Measurements from ENCODE around the gene PGM5. TPM values are rescaled to one million over a fixed set of nuclear protein-coding genes. Genes with fewer than 3 reads are reported as not detected.

Gene PGM5
- total and polyA plus RNA-seq, 3 donors from 2014 or later = 9.3 to 19.4 (median 10.4) TPM

GRCh38 chr9:68558545-68558944 is 202.1 kb downstream of the PGM5 start:
- TF ChIP-seq CTCF (IDR thresholded peaks at IDR 0.05) = no peak
- H3K36me3 ChIP-seq (ENCODE audit: low read depth, missing control alignments) = no peaks in the 10 kb centered on the region
- no peak overlapping the region for H3K4me3 ChIP-seq
- H3K27me3 ChIP-seq = no peaks in the 10 kb centered on the region
- H3K4me1 ChIP-seq = peaks cover 13% of the 10 kb centered on the region
- no peak for DNase-seq
- H3K27ac ChIP-seq = no peak overlapping the region
- WGBS, 2 donors = 79 to 82% methylated on average over 5 of the region's 5 CpGs
- H3K9me3 ChIP-seq = no peaks in the 10 kb centered on the region
- intact Hi-C loops (cut with DNase I; ENCODE audit: low total_unique reads) = no loop called here

- no peaks in the 10 kb centered on the region for H3K27me3 ChIP-seq
- 54 to 63% methylated on average over 14 of the region's 14 CpGs for WGBS, 2 donors
- H3K9me3 ChIP-seq = no peaks in the 10 kb centered on the region
- intact Hi-C loops (cut with DNase I; ENCODE audit: low total_unique reads) = no loop called here
- peak; percentile 47 for DNase-seq
- no peak overlapping the region for H3K4me3 ChIP-seq
- H3K27ac ChIP-seq = no peak overlapping the region
- no peaks in the 10 kb centered on the region for H3K36me3 ChIP-seq (ENCODE audit: low read depth, missing control alignments)
- TF ChIP-seq POLR2A (IDR thresholded peaks at IDR 0.05) (no peak), CTCF (IDR thresholded peaks at IDR 0.05) (peak in 2 of 3 experiments; percentile 2 to 30)
- H3K4me1 ChIP-seq = peaks cover 13% of the 10 kb centered on the region
Measured at GRCh38 chr9:68560071-68560844, 203.8 kb downstream of the PGM5 start.

- Histone ChIP-seq H3K4me1 (peaks cover 8% of the 10 kb centered on the region), H3K36me3 (ENCODE audit: low read depth, missing control alignments) (no peaks in the 10 kb centered on the region), H3K27ac (no peak overlapping the region), H3K27me3 (no peaks in the 10 kb centered on the region), H3K9me3 (no peaks in the 10 kb centered on the region), H3K4me3 (no peak overlapping the region)
- DNase-seq = no peak
- intact Hi-C loops (cut with DNase I; ENCODE audit: low total_unique reads) = no loop called here
- TF ChIP-seq CTCF (IDR thresholded peaks at IDR 0.05) = no peak
- no peak for TF ChIP-seq POLR2A (IDR thresholded peaks at IDR 0.05)
- WGBS, 2 donors = 74% methylated on average over 2 of the region's 2 CpGs
Measured at GRCh38 chr9:68562461-68562860, 206.1 kb downstream of the PGM5 start.

- WGBS, 2 donors = 57 to 58% methylated on average over 3 of the region's 3 CpGs
- no peak for DNase-seq
- Histone ChIP-seq H3K36me3 (ENCODE audit: low read depth, missing control alignments) (no peaks in the 10 kb centered on the region), H3K27me3 (no peaks in the 10 kb centered on the region), H3K9me3 (no peaks in the 10 kb centered on the region), H3K4me3 (no peak overlapping the region), H3K4me1 (no peaks in the 10 kb centered on the region), H3K27ac (no peak overlapping the region)
- no peak for TF ChIP-seq POLR2A (IDR thresholded peaks at IDR 0.05)
- no peak for TF ChIP-seq CTCF (IDR thresholded peaks at IDR 0.05)
- intact Hi-C loops (cut with DNase I; ENCODE audit: low total_unique reads) = no loop called here
Measured at GRCh38 chr9:68567565-68567964, 211.2 kb downstream of the PGM5 start.

- Histone ChIP-seq H3K4me1 (no peaks in the 10 kb centered on the region), H3K27ac (no peak overlapping the region), H3K9me3 (no peaks in the 10 kb centered on the region), H3K27me3 (no peaks in the 10 kb centered on the region), H3K36me3 (ENCODE audit: low read depth, missing control alignments) (no peaks in the 10 kb centered on the region), H3K4me3 (no peak overlapping the region)
- no peak for DNase-seq
- WGBS, 2 donors = 51 to 56% methylated on average over 3 of the region's 3 CpGs
- intact Hi-C loops (cut with DNase I; ENCODE audit: low total_unique reads) = no loop called here
- TF ChIP-seq POLR2A (IDR thresholded peaks at IDR 0.05) (no peak), CTCF (IDR thresholded peaks at IDR 0.05) (peak in 2 of 3 experiments; percentile 28 to 36)
Measured at GRCh38 chr9:68574150-68574549, 217.7 kb downstream of the PGM5 start.
